Smooth muscle cell (in vitro differentiated cells): ENCODE results near the gene JAG2. TPM values are rescaled to one million over a fixed set of nuclear protein-coding genes. Genes with fewer than 3 reads are reported as not detected.

Experiments used
- DNase-seq: peaks from one replicate; lab custom pipeline; 2025; ENCODE audit not compliant: unreplicated experiment; lab: John Stamatoyannopoulos, UW
- H2AFZ ChIP-seq: fragments of 200-600 bp; sonication (generic); 2 replicates; pipeline ENCODE4 v1.6.0; 2016; ENCODE audit warnings: antibody characterized with exemption, low read depth, mild to moderate bottlenecking
- H3F3A ChIP-seq: fragments of 200-600 bp; sonication (generic); 2 replicates; pipeline ENCODE4 v1.6.0; 2017; ENCODE audit warnings: antibody characterized with exemption, low read depth
- H3K27ac ChIP-seq: fragments of 200-600 bp; sonication (generic); 2 replicates; pipeline ENCODE4 v1.5.1; 2016; ENCODE audit warnings: low read depth, mild to moderate bottlenecking
- H3K27me3 ChIP-seq: fragments of 200-600 bp; sonication (generic); 2 replicates; pipeline ENCODE4 v1.6.1; 2016; ENCODE audit warnings: low read depth, mild to moderate bottlenecking
- H3K36me3 ChIP-seq: fragments of 200-600 bp; sonication (generic); 2 replicates; pipeline ENCODE4 v1.5.1; 2016; ENCODE audit warnings: low read depth
- H3K4me1 ChIP-seq: fragments of 200-600 bp; sonication (generic); 2 replicates; pipeline ENCODE4 v1.5.1; 2016; ENCODE audit warnings: low read depth
- H3K4me2 ChIP-seq: fragments of 200-600 bp; sonication (generic); 2 replicates; pipeline ENCODE4 v1.6.0; 2016; ENCODE audit warnings: mild to moderate bottlenecking
- H3K4me3 ChIP-seq: fragments of 200-600 bp; sonication (generic); 2 replicates; pipeline ENCODE4 v1.5.1; 2016; ENCODE audit warnings: mild to moderate bottlenecking
- H3K79me2 ChIP-seq: fragments of 200-600 bp; sonication (generic); 2 replicates; pipeline ENCODE4 v1.6.0; 2016; ENCODE audit warnings: low read depth, mild to moderate bottlenecking
- H3K9ac ChIP-seq: fragments of 200-600 bp; sonication (generic); 2 replicates; pipeline ENCODE4 v1.6.0; 2016; ENCODE audit warnings: low read depth
- H3K9me3 ChIP-seq: fragments of 200-600 bp; sonication (generic); replicated peaks from 2 replicates; pipeline ENCODE4 v1.5.1; 2016; ENCODE audit warnings: low read depth
- H4K20me1 ChIP-seq: fragments of 200-600 bp; sonication (generic); 2 replicates; pipeline ENCODE4 v1.6.0; 2016; ENCODE audit warnings: low read depth
- WGBS: methylation state at CpG from one replicate; pipeline ENCODE4 v1.1.7; 2016; ENCODE audit warnings: low lambda C conversion rate; 5-methylcytosine and 5-hydroxymethylcytosine counted together
- polyA plus RNA-seq: library from polyadenylated mRNA; unstranded; fragments of >200 nt; fragmentation: Nextera tagmentation; extraction: Ambion mirVana; gene quantifications from 2 replicates; pipeline ENCODE4 v1.2.1, GENCODE V29; 2016
- total RNA-seq: library from RNA; depleted of rRNA; stranded (reverse); fragments of >200 nt; gene quantifications from 2 replicates; pipeline ENCODE4 v1.2.3, GENCODE V29; 2014
- TF ChIP-seq, protein P1 (sequence below): fragments of 200-600 bp; sonication (generic); IDR thresholded peaks from 2 replicates; pipeline ENCODE4 v1.5.1; 2017; ENCODE audit warnings: borderline replicate concordance, mild to moderate bottlenecking, antibody characterized with exemption; ENCODE audit not compliant: insufficient read depth, poor library complexity, severe bottlenecking

Gene JAG2
- total and polyA plus RNA-seq, 2 experiments from 2014 or later = 5.0 to 5.8 TPM

- H3K4me2 ChIP-seq = no peak overlapping the region
- H3K4me3 ChIP-seq = no peak overlapping the region
- DNase-seq = no peak
- H3K9me3 ChIP-seq = no peaks in the 10 kb centered on the region
- H3F3A ChIP-seq = no peaks in the 10 kb centered on the region
- no peaks in the 10 kb centered on the region for H3K79me2 ChIP-seq
- no peaks in the 10 kb centered on the region for H3K36me3 ChIP-seq
- TF ChIP-seq, protein P1, sequence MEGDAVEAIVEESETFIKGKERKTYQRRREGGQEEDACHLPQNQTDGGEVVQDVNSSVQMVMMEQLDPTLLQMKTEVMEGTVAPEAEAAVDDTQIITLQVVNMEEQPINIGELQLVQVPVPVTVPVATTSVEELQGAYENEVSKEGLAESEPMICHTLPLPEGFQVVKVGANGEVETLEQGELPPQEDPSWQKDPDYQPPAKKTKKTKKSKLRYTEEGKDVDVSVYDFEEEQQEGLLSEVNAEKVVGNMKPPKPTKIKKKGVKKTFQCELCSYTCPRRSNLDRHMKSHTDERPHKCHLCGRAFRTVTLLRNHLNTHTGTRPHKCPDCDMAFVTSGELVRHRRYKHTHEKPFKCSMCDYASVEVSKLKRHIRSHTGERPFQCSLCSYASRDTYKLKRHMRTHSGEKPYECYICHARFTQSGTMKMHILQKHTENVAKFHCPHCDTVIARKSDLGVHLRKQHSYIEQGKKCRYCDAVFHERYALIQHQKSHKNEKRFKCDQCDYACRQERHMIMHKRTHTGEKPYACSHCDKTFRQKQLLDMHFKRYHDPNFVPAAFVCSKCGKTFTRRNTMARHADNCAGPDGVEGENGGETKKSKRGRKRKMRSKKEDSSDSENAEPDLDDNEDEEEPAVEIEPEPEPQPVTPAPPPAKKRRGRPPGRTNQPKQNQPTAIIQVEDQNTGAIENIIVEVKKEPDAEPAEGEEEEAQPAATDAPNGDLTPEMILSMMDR = no peak
- no peak overlapping the region for H3K9ac ChIP-seq
- H3K4me1 ChIP-seq = peaks cover 14% of the 10 kb centered on the region
- H3K27ac ChIP-seq = no peak overlapping the region
- peaks cover 34% of the 10 kb centered on the region for H3K27me3 ChIP-seq
- H4K20me1 ChIP-seq = no peaks in the 10 kb centered on the region
- WGBS = 81% methylated on average over 26 of the region's 29 CpGs
- no peak overlapping the region for H2AFZ ChIP-seq
Measured at GRCh38 chr14:105192866-105193731, 24.5 kb upstream of the JAG2 start.

DNA sequence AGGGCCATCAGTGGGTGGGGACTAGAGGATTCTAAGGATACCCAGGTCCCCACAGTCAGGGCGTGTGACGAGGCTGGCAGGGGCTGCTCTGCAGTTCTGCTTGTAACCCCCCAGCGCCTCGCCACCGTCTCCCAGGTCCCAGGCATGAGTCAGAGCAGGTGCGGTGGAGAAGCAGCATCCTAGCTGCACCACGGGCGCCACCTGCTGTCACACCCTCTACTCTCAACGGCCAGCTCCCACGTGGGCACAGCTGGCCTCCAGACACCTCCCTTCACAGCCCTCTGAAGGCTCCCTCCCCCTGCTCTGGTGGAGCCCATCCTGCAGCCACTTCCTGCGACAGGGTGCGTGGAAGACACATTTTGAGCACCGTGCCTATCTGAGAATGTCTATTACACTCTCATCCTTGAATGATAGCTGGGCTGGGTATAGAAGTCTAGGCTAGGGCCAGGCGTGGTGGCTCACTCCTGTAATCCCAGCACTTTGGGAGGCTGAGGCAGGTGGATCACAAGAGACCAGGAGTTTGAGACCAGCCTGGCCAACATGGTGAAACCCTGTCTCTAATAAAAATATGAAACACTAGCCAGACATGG is 19.5 kb upstream of the JAG2 start:
- H4K20me1 ChIP-seq = no peaks in the 10 kb centered on the region
- H3F3A ChIP-seq = no peaks in the 10 kb centered on the region
- H3K4me1 ChIP-seq = no peaks in the 10 kb centered on the region
- no peaks in the 10 kb centered on the region for H3K27me3 ChIP-seq
- WGBS = 79% methylated on average over 14 of the region's 14 CpGs
- H2AFZ ChIP-seq = no peak overlapping the region
- DNase-seq = no peak
- H3K79me2 ChIP-seq = no peaks in the 10 kb centered on the region
- H3K4me3 ChIP-seq = no peak overlapping the region
- TF ChIP-seq, protein P1 = no peak
- no peaks in the 10 kb centered on the region for H3K36me3 ChIP-seq
- no peak overlapping the region for H3K4me2 ChIP-seq
- no peak overlapping the region for H3K27ac ChIP-seq
- H3K9me3 ChIP-seq = no peaks in the 10 kb centered on the region
- no peak overlapping the region for H3K9ac ChIP-seq

GRCh38 chr14:105187116-105187515 is 18.5 kb upstream of the JAG2 start:
- TF ChIP-seq, protein P1 = no peak
- Histone ChIP-seq H3K27me3 (no peaks in the 10 kb centered on the region), H2AFZ (no peak overlapping the region), H3K9me3 (no peaks in the 10 kb centered on the region), H3K4me1 (no peaks in the 10 kb centered on the region), H4K20me1 (no peaks in the 10 kb centered on the region), H3K27ac (no peak overlapping the region), H3K9ac (no peak overlapping the region), H3K4me2 (no peak overlapping the region), H3F3A (no peaks in the 10 kb centered on the region), H3K4me3 (no peak overlapping the region), H3K36me3 (no peaks in the 10 kb centered on the region), H3K79me2 (no peaks in the 10 kb centered on the region)
- no peak for DNase-seq
- WGBS = 88% methylated on average over 3 of the region's 4 CpGs
